Endothelial cell of umbilical vein (primary cell): ENCODE results near the gene SULT1A2. TPM values are rescaled to one million over a fixed set of nuclear protein-coding genes. Genes with fewer than 3 reads are reported as not detected.
"Not testable (repeated sequence)": the region's sequence is repeated elsewhere in the genome, so short reads cannot be mapped to it uniquely, and the experiment has no call there.

Experiments
- BruUV-seq: library from RNA; stranded (reverse); fragments of 400-500 nt; replicated peaks from 2 replicates; lab custom pipeline; 2021; lab: Mats Ljungman, UMichigan
- CTCF ChIA-PET: fragments of 300-600, 350-600 bp; sonication (Branson Sonifier 250); formaldehyde crosslinking; loops from one replicate; lab custom pipeline; 2021; ENCODE audit warnings: antibody characterized with exemption, inconsistent platforms; lab: Charles Lee
- POLR2A ChIA-PET: fragments of 300-600, 350-600 bp; sonication (Branson Sonifier 250); formaldehyde crosslinking; loops from one replicate; lab custom pipeline; 2021; ENCODE audit warnings: antibody characterized with exemption, inconsistent platforms; lab: Charles Lee
- DNase-seq: peaks from one replicate; pipeline ENCODE4 v3.0.0-alpha.2; 2011; ENCODE audit warnings: low read depth, low spot score
- FAIRE-seq: peaks from 2 replicates; lab custom pipeline; 2011; peaks lifted over from hg19 to GRCh38; lab: Jason Lieb, UNC
- H2AFZ ChIP-seq: 2 replicates; pipeline ENCODE4 v1.6.0; 2012; ENCODE audit warnings: low read depth, low read length, control low read depth, inconsistent platforms
- H3K27ac ChIP-seq: 2 replicates; pipeline ENCODE4 v1.5.1; 2011; ENCODE audit warnings: low read depth, mild to moderate bottlenecking, control low read depth, low read length, moderate library complexity; ENCODE audit not compliant: insufficient read depth
- H3K27me3 ChIP-seq, 2 experiments: 2 replicates each; pipeline versions ENCODE4 v1.6.0 to v1.6.1; 2011; ENCODE audit warnings: low read length in 2 of 2, mixed read lengths in 1 of 2; ENCODE audit not compliant: control insufficient read depth in 2 of 2, insufficient read depth in 2 of 2
- H3K36me3 ChIP-seq, 2 experiments: 2 replicates in 1 of 2; 3 replicates in 1 of 2; pipeline ENCODE4 v1.5.1; 2011; ENCODE audit warnings: low read length in 2 of 2, mild to moderate bottlenecking in 1 of 2, moderate library complexity in 1 of 2; ENCODE audit not compliant: control insufficient read depth in 2 of 2, insufficient read depth in 2 of 2; ENCODE audit errors: extremely low read depth in 1 of 2
- H3K4me1 ChIP-seq: 3 replicates; pipeline ENCODE4 v1.5.1; 2011; ENCODE audit warnings: mild to moderate bottlenecking, low read length; ENCODE audit not compliant: control insufficient read depth, insufficient read depth; ENCODE audit errors: extremely low read depth
- H3K4me2 ChIP-seq: 2 replicates; pipeline ENCODE4 v1.6.1; 2011; ENCODE audit warnings: low read length, control low read depth, mixed read lengths; ENCODE audit not compliant: insufficient read depth
- H3K4me3 ChIP-seq, 3 experiments: fragments of 200-600 bp in 1 of 3; sonication (generic), shearing (Covaris generic) in 1 of 3; replicated peaks in 1 of 3; 2 replicates each; pipeline ENCODE4 v1.5.1; 2011 to 2016; ENCODE audit warnings: control low read depth in 3 of 3, low read length in 3 of 3, mild to moderate bottlenecking in 2 of 3, inconsistent platforms in 1 of 3, low read depth in 1 of 3, moderate library complexity in 1 of 3; ENCODE audit not compliant: insufficient read depth in 1 of 3
- H3K79me2 ChIP-seq: 2 replicates; pipeline ENCODE4 v1.6.0; 2012; ENCODE audit warnings: low read length, inconsistent platforms; ENCODE audit not compliant: control insufficient read depth, insufficient read depth
- H3K9ac ChIP-seq: replicated peaks from 2 replicates; pipeline ENCODE3; 2011; ENCODE audit warnings: low read length, control low read depth; ENCODE audit not compliant: insufficient read depth; ENCODE audit errors: extremely low read depth
- H3K9me1 ChIP-seq: replicated peaks from 3 replicates; pipeline ENCODE4 v1.6.0; 2011; ENCODE audit warnings: mild to moderate bottlenecking, low read length; ENCODE audit not compliant: control insufficient read depth, insufficient read depth; ENCODE audit errors: extremely low read depth
- H3K9me3 ChIP-seq: replicated peaks from 2 replicates; pipeline ENCODE4 v1.5.1; 2012; ENCODE audit warnings: low read length, inconsistent platforms; ENCODE audit not compliant: control insufficient read depth, insufficient read depth
- H4K20me1 ChIP-seq: replicated peaks from 2 replicates; pipeline ENCODE3; 2011; ENCODE audit warnings: mild to moderate bottlenecking, low read length; ENCODE audit not compliant: control insufficient read depth, insufficient read depth; ENCODE audit errors: extremely low read depth
- CTCF ChIP-seq, 2 donors: IDR thresholded peaks; 1 replicate in 1 of 2; 2 replicates in 1 of 2; pipeline ENCODE4 v1.5.1; 2011; ENCODE audit warnings: low read length in 2 of 2, mild to moderate bottlenecking in 2 of 2, moderate library complexity in 2 of 2, control low read depth in 1 of 2, inconsistent platforms in 1 of 2, low read depth in 1 of 2; ENCODE audit not compliant: insufficient read depth in 1 of 2; ENCODE audit errors: extremely low read depth in 1 of 2
- EZH2 ChIP-seq: IDR thresholded peaks from 2 replicates; pipeline ENCODE4 v1.6.1; 2012; ENCODE audit warnings: borderline replicate concordance, low read depth, mild to moderate bottlenecking, moderate library complexity, low read length, inconsistent platforms; ENCODE audit not compliant: severe bottlenecking
- FOS ChIP-seq: IDR thresholded peaks from 2 replicates; pipeline ENCODE4 v1.6.1; 2011; ENCODE audit warnings: mild to moderate bottlenecking, low read length, moderate library complexity, borderline replicate concordance; ENCODE audit not compliant: insufficient read depth
- GATA2 ChIP-seq: IDR thresholded peaks from 2 replicates; pipeline ENCODE4 v1.7.0; 2011; ENCODE audit warnings: low read depth, mild to moderate bottlenecking, moderate library complexity, mixed read lengths, low read length; ENCODE audit not compliant: insufficient read length, insufficient read depth
- JUN ChIP-seq: IDR thresholded peaks from 2 replicates; pipeline ENCODE4 v1.6.1; 2011; ENCODE audit warnings: borderline replicate concordance, low read depth; ENCODE audit not compliant: insufficient read length, insufficient read depth
- MAX ChIP-seq: IDR thresholded peaks from 2 replicates; pipeline ENCODE4 v1.6.1; 2011; ENCODE audit not compliant: insufficient read depth, insufficient read length
- MYC ChIP-seq: IDR thresholded peaks from one replicate; pipeline ENCODE4 v1.6.1; 2011; ENCODE audit warnings: mild to moderate bottlenecking, low read depth, low read length
- POLR2A ChIP-seq: IDR thresholded peaks from 2 replicates; pipeline ENCODE4 v1.6.1; 2012; ENCODE audit warnings: low read depth, mild to moderate bottlenecking, control low read depth, low read length
- POLR2AphosphoS5 ChIP-seq: IDR thresholded peaks from 2 replicates; pipeline ENCODE4 v1.6.1; 2012; ENCODE audit warnings: low read depth, mild to moderate bottlenecking, control low read depth, low read length, moderate library complexity; ENCODE audit not compliant: insufficient read depth
- dilution Hi-C: fragments of 300-500 bp; cut with MboI; formaldehyde crosslinking; loops from one replicate; pipeline ENCODE4 v1.15.0; 2019; ENCODE audit warnings: low sequenced_read_pairs; ENCODE audit not compliant: extremely low pct_ligation_motif_present
- intact Hi-C: fragments of 100-400 bp; cut with micrococcal nuclease; formaldehyde crosslinking; loops from one replicate; pipeline ENCODE4 v1.10.0; 2022
- polyA plus RNA-seq, 4 experiments: library from polyadenylated mRNA; depleted of rRNA in 3 of 4; stranded (reverse) in 3 of 4; unstranded in 1 of 4; fragments of >200 nt; gene quantifications; 2 replicates each; pipeline versions ENCODE4 v1.2.1 to v1.2.3, GENCODE V29; 2011 to 2012; ENCODE audit warnings: missing spikeins in 1 of 4
- total RNA-seq: library from RNA; stranded (reverse); gene quantifications from 2 replicates; pipeline ENCODE4 v1.2.3, GENCODE V29; 2021

The SULT1A2 gene
- total and polyA plus RNA-seq, 2 donors (not counting 3 experiments of a cell fraction or from before 2014, with no cell fraction given): not detected

GRCh38 chr16:28612359-28613280 is 15.8 kb upstream of the SULT1A2 start:
- intact Hi-C loops: not testable (repeated sequence)

GRCh38 chr16:28610595-28611191 is 13.8 kb upstream of the SULT1A2 start:
- DNase-seq: no peak
- Histone ChIP-seq H3K4me3 (no peak overlapping the region), H2AFZ (no peak overlapping the region), H3K9ac (no peak overlapping the region), H4K20me1 (no peaks in the 10 kb centered on the region), H3K9me3 (no peaks in the 10 kb centered on the region), H3K27me3 (no peaks in the 10 kb centered on the region), H3K4me2 (no peak overlapping the region), H3K36me3 (no peaks in the 10 kb centered on the region), H3K27ac (no peak overlapping the region), H3K9me1 (no peaks in the 10 kb centered on the region), H3K4me1 (no peaks in the 10 kb centered on the region), H3K79me2 (no peaks in the 10 kb centered on the region)
- intact Hi-C loops: no loop called here
- no peak for TF ChIP-seq MAX
- no peak for TF ChIP-seq MYC
- TF ChIP-seq EZH2: no peak
- no peak for TF ChIP-seq CTCF (IDR thresholded peaks at IDR 0.05; ENCODE audit: extremely low read depth in 1 of 2, insufficient read depth in 1 of 2, low read depth in 1 of 2, low read length in 2 of 2)
- TF ChIP-seq POLR2AphosphoS5: no peak
- no peak for TF ChIP-seq FOS
- no peak for TF ChIP-seq JUN
- no peak for TF ChIP-seq GATA2
- TF ChIP-seq POLR2A: no peak
- CTCF ChIA-PET: no interaction called here
- no TSS peak for BruUV-seq
- dilution Hi-C loops: no loop called here
- no peak for FAIRE-seq
- POLR2A ChIA-PET: no interaction called here

More at GRCh38 chr16:28612359-28613280, 15.8 kb upstream of the SULT1A2 start:
- H3K4me3 ChIP-seq, CTCF ChIA-PET, H3K4me2 ChIP-seq, H2AFZ ChIP-seq, H3K27ac ChIP-seq, dilution Hi-C loops, H3K9me1 ChIP-seq, H3K4me1 ChIP-seq, H3K27me3 ChIP-seq, H4K20me1 ChIP-seq, H3K79me2 ChIP-seq, H3K36me3 ChIP-seq, BruUV-seq, DNase-seq, POLR2A ChIA-PET, H3K9me3 ChIP-seq, H3K9ac ChIP-seq: not testable (repeated sequence)
- peak; percentile 4 for FAIRE-seq
